HG03575 (cell line): ENCODE data around the gene ALG14.

Source experiments
- ATAC-seq: cut with Tn5 transposase; IDR thresholded peaks from one replicate; pipeline ENCODE4 v1.9.1; 2021; ENCODE audit not compliant: unreplicated experiment, insufficient number of reproducible peaks, low FRiP score; ENCODE audit errors: extremely low read depth

The ALG14 gene

GRCh38 chr1:94970783-94971182 lies 102.0 kb downstream of the ALG14 start:
- ATAC-seq = no peak

GRCh38 chr1:94969137-94969536 lies 103.6 kb downstream of the ALG14 start:
- no peak for ATAC-seq

GRCh38 chr1:94966033-94966432 lies 106.7 kb downstream of the ALG14 start:
- no peak for ATAC-seq

GRCh38 chr1:94963864-94964263 lies 108.9 kb downstream of the ALG14 start:
- ATAC-seq = no peak

DNA sequence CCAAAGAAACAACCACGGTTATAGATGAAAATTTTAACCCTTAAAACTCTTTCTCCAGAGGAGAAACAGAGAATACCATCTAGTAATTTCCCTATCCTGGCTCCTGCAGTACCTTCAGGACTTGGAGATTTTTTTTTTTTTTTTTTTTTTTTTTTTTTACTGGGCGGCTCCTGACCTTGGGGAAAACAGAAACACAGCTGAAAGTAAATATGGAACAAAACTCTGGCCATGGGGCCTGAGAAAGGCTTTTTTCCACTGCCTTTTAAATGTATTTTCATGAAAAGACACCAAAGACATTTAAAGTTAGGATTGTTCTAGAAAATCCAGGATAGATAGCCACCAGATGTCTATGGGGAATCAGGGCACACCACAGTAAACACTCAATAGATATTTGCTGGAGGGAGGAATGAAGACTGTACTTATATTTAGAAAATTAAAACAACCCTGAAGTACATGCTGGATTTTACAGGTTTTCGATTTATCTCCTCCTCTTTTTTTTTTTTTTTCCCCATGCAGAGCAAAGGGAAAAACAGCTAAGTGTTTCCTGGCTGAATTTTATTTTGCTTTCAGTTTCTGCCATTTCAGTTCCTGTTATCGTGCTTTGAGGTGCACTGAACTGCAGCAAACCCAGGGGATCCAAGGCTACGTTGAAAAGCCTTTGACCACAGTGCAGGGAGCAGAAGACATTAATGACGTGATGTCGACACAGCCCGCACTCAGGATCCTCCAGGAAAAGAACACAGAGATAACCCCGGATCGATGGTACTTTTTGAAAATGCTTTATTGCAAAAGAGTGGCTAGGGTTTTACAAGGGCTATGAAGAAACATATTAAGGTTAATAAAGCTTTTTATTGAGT lies 110.1 kb downstream of the ALG14 start:
- peak; percentile 72 for ATAC-seq

DNA sequence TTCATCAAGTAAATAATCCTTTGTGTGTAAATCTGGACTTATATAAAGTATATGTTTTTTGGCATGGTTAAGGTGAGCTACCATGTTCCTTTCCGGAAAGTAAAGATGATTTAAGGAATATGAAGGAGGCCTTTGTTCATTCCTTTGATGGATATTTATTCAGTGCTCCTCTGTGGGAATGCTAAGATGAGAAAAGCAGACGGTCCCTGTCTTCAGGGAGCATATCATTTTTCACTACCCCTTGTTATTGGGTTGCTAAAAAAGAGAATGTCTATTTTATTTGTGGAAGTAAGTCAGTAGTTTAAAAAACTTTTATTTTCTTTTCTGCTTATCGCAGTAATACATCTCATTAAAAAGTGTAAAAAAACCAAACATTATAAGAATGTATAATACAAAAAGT lies 110.8 kb downstream of the ALG14 start:
- ATAC-seq = no peak

- ATAC-seq = no peak
Measured at GRCh38 chr1:94961582-94961981, 111.2 kb downstream of the ALG14 start.

GRCh38 chr1:94958081-94958480 lies 114.7 kb downstream of the ALG14 start:
- no peak for ATAC-seq

DNA sequence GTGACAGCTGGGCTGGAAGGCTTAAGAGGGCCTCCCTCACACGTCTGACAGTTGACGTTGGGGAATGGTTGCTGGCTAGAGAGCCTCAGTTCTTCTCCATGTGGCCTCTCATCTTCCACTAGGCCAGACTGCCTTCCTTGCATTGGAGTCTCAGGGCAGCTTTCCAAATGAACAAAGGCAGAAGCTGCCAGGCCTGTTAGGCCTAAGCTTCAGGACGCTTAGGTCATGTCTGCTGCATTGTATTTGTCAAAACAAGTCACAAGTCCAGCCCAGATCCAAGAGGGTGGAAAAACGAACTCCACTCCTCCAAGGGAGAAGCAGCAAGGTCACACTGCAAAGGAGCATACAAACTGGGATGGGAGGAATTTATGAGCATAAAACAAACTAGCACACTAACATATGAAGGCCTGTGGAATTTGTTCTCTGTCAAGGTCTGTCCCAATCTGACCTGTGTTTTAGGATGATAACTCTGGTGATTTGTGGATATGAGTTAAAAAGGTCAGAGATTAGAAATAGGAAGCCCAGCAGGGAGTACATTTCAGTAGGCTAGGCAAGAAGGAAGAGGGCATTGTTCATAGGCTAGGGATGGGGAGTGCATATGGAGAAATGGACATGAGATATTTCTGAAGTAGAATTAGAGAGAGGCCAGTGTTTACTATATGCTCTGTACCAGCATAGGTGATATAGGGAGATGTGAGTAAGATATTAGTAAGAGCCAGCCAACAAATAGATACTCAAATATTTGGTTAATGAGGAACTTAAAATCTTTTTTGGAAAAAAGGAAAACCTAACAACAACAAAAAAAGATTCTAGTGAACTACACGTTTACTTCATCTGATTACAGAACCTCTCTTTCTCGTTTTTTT lies 116.8 kb downstream of the ALG14 start:
- ATAC-seq = no peak

DNA sequence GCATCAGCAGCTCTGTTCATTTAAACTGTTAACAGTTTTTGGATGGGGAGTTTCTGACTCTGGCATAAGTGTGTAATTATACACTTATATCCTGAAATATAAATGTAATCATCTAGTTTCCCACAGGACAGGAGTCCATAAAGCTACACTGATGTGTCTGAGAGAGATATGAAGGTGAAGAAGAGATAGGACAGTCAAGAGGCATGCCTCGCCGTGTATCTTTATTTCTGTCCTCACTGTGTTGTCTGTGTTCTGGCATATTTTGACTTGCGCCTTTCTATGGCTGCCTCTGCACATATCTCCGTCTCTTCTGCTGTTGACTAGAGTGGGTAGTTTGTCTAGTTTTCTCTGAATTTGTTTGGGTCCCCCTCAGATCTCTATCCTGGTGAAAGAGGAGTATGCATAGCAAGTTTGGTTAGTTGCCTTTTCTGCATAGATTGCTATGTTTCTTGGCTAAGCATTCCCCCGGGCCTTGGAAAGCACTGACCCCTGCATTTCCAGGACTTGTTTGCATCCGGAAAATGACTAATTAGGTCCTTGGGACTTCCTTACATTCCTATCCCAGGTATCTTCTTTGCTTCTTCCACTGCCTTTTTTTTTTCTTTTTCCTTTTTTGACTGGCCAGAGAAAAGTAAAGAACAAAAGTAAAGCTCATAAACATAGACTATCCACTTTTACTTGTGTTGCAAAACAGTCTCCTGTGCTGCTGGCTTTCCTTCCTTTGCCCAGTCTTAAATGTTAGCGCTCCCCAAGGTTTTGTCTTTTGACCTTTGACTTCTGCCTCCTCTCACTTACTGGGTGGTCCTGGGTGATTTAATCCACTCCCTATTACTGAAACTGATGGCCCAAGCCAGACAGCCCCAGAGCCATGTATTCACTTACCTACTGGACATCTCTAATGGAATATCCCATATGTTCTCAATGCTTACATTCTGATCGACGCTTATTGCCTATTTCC lies 118.2 kb downstream of the ALG14 start:
- no peak for ATAC-seq

GRCh38 chr1:94953746-94954145 lies 119.0 kb downstream of the ALG14 start:
- no peak for ATAC-seq

DNA sequence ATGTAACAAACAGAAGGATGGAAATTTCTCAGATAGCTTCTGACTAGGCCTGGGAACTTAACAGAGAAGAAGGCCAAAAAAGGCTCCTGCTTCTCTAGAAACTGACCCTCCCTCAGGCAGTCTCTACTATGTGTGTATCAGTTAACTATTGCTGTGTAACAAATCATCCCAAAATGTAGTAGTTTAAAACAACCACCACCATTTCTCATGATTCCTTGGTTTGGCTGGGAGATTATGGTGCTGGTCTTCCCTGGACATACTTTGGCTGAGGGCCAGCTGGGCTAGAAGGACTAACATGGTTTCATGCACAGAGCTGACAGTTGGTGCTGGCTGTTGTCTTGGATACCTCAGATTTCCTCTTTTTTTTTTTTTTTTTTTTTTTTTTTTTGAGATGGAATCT lies 119.6 kb downstream of the ALG14 start:
- no peak for ATAC-seq

- ATAC-seq = no peak
Measured at GRCh38 chr1:94952539-94952938, 120.2 kb downstream of the ALG14 start.

DNA sequence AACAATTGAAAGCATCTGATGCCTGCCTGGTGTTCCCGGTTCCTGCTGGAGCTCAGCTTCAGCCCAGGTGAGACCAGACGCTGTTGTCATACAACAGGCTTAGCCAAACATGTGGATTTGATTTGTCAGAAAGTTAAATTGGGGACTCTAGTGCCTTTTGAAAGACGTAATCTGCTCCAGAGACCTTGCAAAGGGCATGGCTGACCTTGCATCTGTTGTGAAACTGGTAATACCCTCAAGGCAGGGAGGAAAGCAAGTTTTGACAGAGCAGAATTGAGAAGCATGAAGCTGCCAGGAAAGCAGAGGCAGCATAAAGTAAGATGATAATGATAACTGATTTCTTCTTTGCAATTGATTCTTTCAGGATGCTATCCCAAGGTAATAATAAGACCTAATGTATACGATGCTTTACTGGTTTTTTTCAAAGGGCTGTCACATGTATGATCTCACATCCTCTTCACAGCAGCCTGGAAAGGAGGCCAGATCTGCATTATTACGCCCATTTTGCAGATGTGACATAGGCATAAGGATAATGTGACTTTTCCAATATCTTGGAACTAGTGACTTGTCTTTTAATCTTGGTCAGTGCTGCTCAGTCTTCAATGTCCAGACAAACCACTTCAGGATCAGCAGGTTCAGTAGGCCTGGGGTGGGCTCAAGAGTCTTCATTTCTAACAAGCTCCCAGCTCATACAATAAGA lies 121.1 kb downstream of the ALG14 start:
- no peak for ATAC-seq

DNA sequence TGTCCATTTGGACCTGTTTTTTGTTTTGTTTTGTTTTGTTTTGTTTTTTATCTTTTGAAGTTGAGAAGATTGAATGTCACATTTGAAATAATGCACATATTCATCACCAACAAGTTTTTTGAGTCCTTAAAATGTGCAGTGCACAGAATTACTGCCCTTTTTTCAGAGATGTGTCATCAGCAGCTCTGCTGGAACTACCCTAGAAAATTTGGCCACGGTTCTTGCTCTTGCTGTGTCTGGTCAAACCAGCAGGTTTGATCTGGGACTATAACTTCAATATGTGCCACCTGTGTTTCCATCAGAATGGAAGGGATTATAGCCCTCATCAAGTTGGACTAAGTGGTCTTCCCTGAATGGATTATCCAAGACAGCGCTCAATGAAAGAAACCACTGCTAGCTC lies 121.7 kb downstream of the ALG14 start:
- ATAC-seq = no peak

DNA sequence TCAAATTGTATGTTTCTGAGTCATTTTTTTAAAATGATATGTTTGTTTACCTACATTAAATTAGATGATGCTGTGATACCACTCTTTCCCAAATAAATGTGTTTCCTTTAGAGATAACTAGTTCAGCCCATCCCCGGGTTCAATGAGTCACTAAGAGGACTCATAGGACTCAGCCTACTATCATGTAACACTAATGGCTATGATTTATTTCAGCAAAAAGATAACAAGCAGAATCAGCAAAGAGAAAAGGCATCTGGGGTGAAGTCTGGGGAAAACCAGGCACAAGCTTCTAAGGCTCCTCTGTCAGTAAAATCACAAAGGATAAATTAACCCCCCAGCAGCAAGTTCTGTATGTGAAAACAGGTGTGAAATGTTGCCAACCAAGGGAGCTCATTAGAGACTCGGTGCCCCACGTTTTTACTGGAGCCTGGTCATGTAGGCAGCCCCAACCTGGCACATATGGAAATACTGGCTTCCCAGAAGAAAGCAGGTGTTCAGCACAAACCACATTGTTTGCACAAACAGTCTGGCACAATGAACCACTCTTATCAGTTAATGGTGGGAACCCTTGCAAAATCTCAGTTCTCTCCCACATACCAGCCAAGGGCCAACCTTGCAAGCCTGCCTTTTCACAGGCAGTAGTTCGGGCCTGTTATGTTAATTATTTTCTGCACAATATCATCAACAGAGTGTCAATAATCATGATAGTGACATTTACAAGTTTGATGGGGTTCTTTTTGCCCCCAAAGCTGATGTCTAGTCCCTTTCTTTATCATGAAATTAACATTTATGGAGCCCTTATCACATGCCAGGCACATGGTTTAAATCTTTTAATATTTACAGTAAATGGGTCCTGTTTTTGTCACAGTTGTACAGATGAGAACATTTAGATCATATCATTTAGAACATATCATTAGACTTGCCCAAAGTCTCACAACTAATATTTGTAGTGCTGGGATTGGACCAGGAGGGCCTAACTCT lies 122.8 kb downstream of the ALG14 start:
- ATAC-seq = no peak

- no peak for ATAC-seq
Measured at GRCh38 chr1:94947437-94947836, 125.3 kb downstream of the ALG14 start.
